GM12878 (cell line): ENCODE results near the gene SBNO2. TPM values are rescaled to one million over a fixed set of nuclear protein-coding genes. Genes with fewer than 3 reads are reported as not detected.

Experiments
- BACH1 ChIP-seq: fragments of 450-650 bp; IDR thresholded peaks from 2 replicates; pipeline ENCODE4 v1.6.1; 2017; ENCODE audit warnings: mild to moderate bottlenecking, borderline replicate concordance
- CHD1 ChIP-seq: IDR thresholded peaks from 2 replicates; pipeline ENCODE4 v1.6.1; 2012; ENCODE audit warnings: low read depth, low read length, improper control_type of control experiment
- E4F1 ChIP-seq: fragments of 450-650 bp; IDR thresholded peaks from 2 replicates; pipeline ENCODE4 v1.6.1; 2018; ENCODE audit warnings: borderline replicate concordance, mild to moderate bottlenecking; ENCODE audit not compliant: partially characterized antibody
- EGR1 ChIP-seq, 2 experiments: IDR thresholded peaks; 1 replicate in 1 of 2; 2 replicates in 1 of 2; pipeline ENCODE4 v1.6.1; 2011 to 2012; ENCODE audit warnings: low read depth in 2 of 2, low read length in 2 of 2, borderline replicate concordance in 1 of 2, mild to moderate bottlenecking in 1 of 2, moderate library complexity in 1 of 2
- ESRRA ChIP-seq: IDR thresholded peaks from 2 replicates; pipeline ENCODE4 v1.6.1; 2012; ENCODE audit warnings: mild to moderate bottlenecking, low read length, improper control_type of control experiment
- IRF4 ChIP-seq: IDR thresholded peaks from 2 replicates; pipeline ENCODE4 v1.6.1; 2011; ENCODE audit warnings: low read depth, low read length
- MXI1 ChIP-seq: fragments of 150-350 bp; IDR thresholded peaks from 2 replicates; pipeline ENCODE4 v1.6.1; 2011; ENCODE audit warnings: low read depth, mild to moderate bottlenecking, inconsistent platforms, low read length, improper control_type of control experiment
- MYC ChIP-seq: IDR thresholded peaks from 2 replicates; pipeline ENCODE4 v1.6.1; 2011; ENCODE audit warnings: mild to moderate bottlenecking, low read length, moderate library complexity, inconsistent platforms; ENCODE audit not compliant: insufficient read depth, insufficient replicate concordance, insufficient read length, severe bottlenecking
- NR2C1 ChIP-seq: fragments of 450-650 bp; IDR thresholded peaks from 2 replicates; pipeline ENCODE4 v1.6.1; 2017; ENCODE audit warnings: antibody characterized with exemption, mild to moderate bottlenecking, moderate library complexity
- RAD21 ChIP-seq: IDR thresholded peaks from 2 replicates; pipeline ENCODE4 v1.6.1; 2011; ENCODE audit warnings: mild to moderate bottlenecking, low read depth, low read length, moderate library complexity; ENCODE audit not compliant: insufficient read depth
- RUNX3 ChIP-seq: IDR thresholded peaks from 2 replicates; pipeline ENCODE4 v1.6.1; 2012; ENCODE audit warnings: low read length, inconsistent platforms
- SREBF2 ChIP-seq: IDR thresholded peaks from 2 replicates; pipeline ENCODE4 v1.6.1; 2012; ENCODE audit warnings: mild to moderate bottlenecking, low read length
- YBX1 ChIP-seq: fragments of 450-650 bp; IDR thresholded peaks from 2 replicates; pipeline ENCODE4 v1.6.1; 2016; ENCODE audit warnings: antibody characterized with exemption
- ZBED1 ChIP-seq: IDR thresholded peaks from 2 replicates; pipeline ENCODE4 v1.6.1; 2016; ENCODE audit warnings: borderline replicate concordance
- ZZZ3 ChIP-seq: IDR thresholded peaks from 2 replicates; pipeline ENCODE4 v1.6.1; 2011; ENCODE audit warnings: low read depth; ENCODE audit not compliant: control insufficient read depth, insufficient read length
- polyA plus RNA-seq, 11 experiments: library from polyadenylated mRNA; depleted of rRNA in 4 of 11; unstranded in 6 of 11; stranded (reverse) in 5 of 11; fragments of >200 nt; fragmentation: Nextera tagmentation in 4 of 11; fragmentation: Illumina TruSeq in 1 of 11; extraction: Ambion mirVana in 4 of 11; extraction: Trizol in 1 of 11; gene quantifications; 1 replicate in 1 of 11; 2 replicates in 10 of 11; pipeline versions ENCODE4 v1.2.1 to v1.2.3, GENCODE V29; 2011 to 2016; ENCODE audit warnings: inconsistent platforms in 2 of 11, missing spikeins in 2 of 11, low read depth in 1 of 11
- total RNA-seq, 4 experiments: library from RNA; depleted of rRNA in 3 of 4; stranded (reverse); fragments of >200 nt in 3 of 4; fragmentation: Illumina TruSeq in 1 of 4; extraction: Trizol in 1 of 4; gene quantifications; 2 replicates each; pipeline versions ENCODE4 v1.2.1 to v1.2.3, GENCODE V29; 2013 to 2021
- TF ChIP-seq, protein P1 (sequence below): IDR thresholded peaks from 2 replicates; pipeline ENCODE4 v1.6.1; 2012; ENCODE audit warnings: improper control_type of control experiment, low read depth, low read length; ENCODE audit not compliant: insufficient replicate concordance
- TF ChIP-seq, protein P2 (sequence below): IDR thresholded peaks from 2 replicates; pipeline ENCODE4 v1.6.1; 2011; ENCODE audit warnings: low read depth, mild to moderate bottlenecking, low read length, moderate library complexity, borderline replicate concordance; ENCODE audit errors: extremely low read depth
- TF ChIP-seq, protein P3 (sequence below): IDR thresholded peaks from 2 replicates; pipeline ENCODE4 v1.6.1; 2011; ENCODE audit warnings: borderline replicate concordance, low read depth, mild to moderate bottlenecking, moderate library complexity, low read length; ENCODE audit not compliant: insufficient read depth, poor library complexity, severe bottlenecking

Gene SBNO2
- total and polyA plus RNA-seq, 10 of the 15 experiments (the other 5 are each of a cell fraction or from before 2014, with no cell fraction given) = 0.08 to 44.6 (median 5.4) TPM

GRCh38 chr19:1131718-1132551 lies 42.1 kb downstream of the SBNO2 start (continued):
- no peak for TF ChIP-seq YBX1
- no peak for TF ChIP-seq SREBF2
- TF ChIP-seq RUNX3 = peak; percentile 32; the same call in 1 of the 2 replicates
- TF ChIP-seq ZBED1 = no peak
- TF ChIP-seq, protein P1, sequence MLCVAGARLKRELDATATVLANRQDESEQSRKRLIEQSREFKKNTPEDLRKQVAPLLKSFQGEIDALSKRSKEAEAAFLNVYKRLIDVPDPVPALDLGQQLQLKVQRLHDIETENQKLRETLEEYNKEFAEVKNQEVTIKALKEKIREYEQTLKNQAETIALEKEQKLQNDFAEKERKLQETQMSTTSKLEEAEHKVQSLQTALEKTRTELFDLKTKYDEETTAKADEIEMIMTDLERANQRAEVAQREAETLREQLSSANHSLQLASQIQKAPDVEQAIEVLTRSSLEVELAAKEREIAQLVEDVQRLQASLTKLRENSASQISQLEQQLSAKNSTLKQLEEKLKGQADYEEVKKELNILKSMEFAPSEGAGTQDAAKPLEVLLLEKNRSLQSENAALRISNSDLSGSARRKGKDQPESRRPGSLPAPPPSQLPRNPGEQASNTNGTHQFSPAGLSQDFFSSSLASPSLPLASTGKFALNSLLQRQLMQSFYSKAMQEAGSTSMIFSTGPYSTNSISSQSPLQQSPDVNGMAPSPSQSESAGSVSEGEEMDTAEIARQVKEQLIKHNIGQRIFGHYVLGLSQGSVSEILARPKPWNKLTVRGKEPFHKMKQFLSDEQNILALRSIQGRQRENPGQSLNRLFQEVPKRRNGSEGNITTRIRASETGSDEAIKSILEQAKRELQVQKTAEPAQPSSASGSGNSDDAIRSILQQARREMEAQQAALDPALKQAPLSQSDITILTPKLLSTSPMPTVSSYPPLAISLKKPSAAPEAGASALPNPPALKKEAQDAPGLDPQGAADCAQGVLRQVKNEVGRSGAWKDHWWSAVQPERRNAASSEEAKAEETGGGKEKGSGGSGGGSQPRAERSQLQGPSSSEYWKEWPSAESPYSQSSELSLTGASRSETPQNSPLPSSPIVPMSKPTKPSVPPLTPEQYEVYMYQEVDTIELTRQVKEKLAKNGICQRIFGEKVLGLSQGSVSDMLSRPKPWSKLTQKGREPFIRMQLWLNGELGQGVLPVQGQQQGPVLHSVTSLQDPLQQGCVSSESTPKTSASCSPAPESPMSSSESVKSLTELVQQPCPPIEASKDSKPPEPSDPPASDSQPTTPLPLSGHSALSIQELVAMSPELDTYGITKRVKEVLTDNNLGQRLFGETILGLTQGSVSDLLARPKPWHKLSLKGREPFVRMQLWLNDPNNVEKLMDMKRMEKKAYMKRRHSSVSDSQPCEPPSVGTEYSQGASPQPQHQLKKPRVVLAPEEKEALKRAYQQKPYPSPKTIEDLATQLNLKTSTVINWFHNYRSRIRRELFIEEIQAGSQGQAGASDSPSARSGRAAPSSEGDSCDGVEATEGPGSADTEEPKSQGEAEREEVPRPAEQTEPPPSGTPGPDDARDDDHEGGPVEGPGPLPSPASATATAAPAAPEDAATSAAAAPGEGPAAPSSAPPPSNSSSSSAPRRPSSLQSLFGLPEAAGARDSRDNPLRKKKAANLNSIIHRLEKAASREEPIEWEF = no peak
- no peak for TF ChIP-seq E4F1
- no peak for TF ChIP-seq ZZZ3
- TF ChIP-seq CHD1 = no peak
- peak in 1 of 2 experiments; percentile 89; a peak in 2 of 3 replicates for TF ChIP-seq EGR1 (IDR thresholded peaks at IDR 0.05; ENCODE audit: borderline replicate concordance in 1 of 2, low read depth in 2 of 2, low read length in 2 of 2)
- peak; percentile 63; the same call in 1 of the 2 replicates for TF ChIP-seq MXI1
- TF ChIP-seq, protein P2, sequence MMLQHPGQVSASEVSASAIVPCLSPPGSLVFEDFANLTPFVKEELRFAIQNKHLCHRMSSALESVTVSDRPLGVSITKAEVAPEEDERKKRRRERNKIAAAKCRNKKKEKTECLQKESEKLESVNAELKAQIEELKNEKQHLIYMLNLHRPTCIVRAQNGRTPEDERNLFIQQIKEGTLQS = no peak
- TF ChIP-seq RAD21 = no peak
- no peak for TF ChIP-seq MYC
- TF ChIP-seq, protein P3, sequence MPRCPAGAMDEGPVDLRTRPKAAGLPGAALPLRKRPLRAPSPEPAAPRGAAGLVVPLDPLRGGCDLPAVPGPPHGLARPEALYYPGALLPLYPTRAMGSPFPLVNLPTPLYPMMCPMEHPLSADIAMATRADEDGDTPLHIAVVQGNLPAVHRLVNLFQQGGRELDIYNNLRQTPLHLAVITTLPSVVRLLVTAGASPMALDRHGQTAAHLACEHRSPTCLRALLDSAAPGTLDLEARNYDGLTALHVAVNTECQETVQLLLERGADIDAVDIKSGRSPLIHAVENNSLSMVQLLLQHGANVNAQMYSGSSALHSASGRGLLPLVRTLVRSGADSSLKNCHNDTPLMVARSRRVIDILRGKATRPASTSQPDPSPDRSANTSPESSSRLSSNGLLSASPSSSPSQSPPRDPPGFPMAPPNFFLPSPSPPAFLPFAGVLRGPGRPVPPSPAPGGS = no peak
- peak; percentile 68 for TF ChIP-seq BACH1
- TF ChIP-seq IRF4 = no peak
- no peak for TF ChIP-seq ESRRA
- no peak for TF ChIP-seq NR2C1
